HUES6 (cell line): ENCODE results near the gene LMNA.

ENCODE experiments used
- H3K27ac ChIP-seq: 2 replicates; pipeline ENCODE4 v1.7.0; 2013; ENCODE audit warnings: low read depth, mild to moderate bottlenecking, low read length, inconsistent platforms
- H3K27me3 ChIP-seq: 2 replicates; pipeline ENCODE4 v1.6.1; 2013; ENCODE audit warnings: low read length; ENCODE audit not compliant: control insufficient read depth, insufficient read depth
- H3K36me3 ChIP-seq: 2 replicates; pipeline ENCODE4 v1.6.1; 2013; ENCODE audit warnings: low read length; ENCODE audit not compliant: control insufficient read depth, insufficient read depth
- H3K4me1 ChIP-seq: 2 replicates; pipeline ENCODE4 v1.6.1; 2013; ENCODE audit warnings: low read length; ENCODE audit not compliant: control insufficient read depth, insufficient read depth
- H3K4me3 ChIP-seq: 2 replicates; pipeline ENCODE4 v1.5.1; 2013; ENCODE audit warnings: low read depth, low read length
- H3K9ac ChIP-seq: one replicate; pipeline ENCODE4 v1.6.1; 2013; ENCODE audit warnings: mild to moderate bottlenecking, low read length
- H3K9me3 ChIP-seq: 2 replicates; pipeline ENCODE4 v1.6.1; 2013; ENCODE audit warnings: low read depth, low read length; ENCODE audit not compliant: control insufficient read depth, insufficient read depth

LMNA gene

DNA sequence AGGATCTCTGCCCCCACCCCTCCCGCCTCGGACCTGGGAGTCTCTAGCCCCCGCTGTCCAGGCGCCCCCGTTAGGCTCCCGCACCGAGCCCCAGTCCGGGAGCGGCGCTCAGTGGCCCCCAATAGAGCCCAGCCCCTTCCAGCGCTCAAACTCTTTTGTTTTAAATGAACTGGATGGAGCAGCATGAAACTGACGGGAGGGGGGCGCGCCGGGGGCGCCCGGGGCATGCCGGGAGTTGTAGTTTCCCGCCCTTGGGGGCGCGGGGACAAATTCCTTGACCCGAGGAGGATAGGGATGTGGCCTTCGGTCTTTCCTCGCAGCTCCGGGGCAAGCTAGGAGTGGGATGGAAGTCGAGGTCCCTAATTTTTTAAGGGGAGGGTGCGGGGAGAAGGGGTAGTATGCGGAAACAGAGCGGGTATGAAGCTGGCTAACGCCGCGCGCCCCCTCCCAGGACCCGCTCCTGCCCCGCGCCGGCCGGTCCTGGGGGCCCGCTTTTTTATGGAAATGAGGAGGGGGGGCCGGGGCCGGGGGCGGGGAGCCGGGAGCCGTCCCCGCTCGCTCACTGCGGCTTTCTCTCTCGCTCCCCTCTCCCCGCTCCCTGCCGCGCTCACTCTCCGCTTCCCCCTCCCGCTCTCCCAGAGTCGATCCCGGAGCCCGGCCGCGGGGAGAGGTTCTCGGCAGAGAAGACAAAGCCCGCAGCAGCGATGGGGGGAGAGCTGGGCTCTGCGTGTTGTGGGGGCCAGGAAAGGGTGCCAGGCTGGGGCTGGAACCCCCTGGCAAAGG lies 32.0 kb upstream of the LMNA start, which contains the start of gene MEX3A:
Gene MEX3A (minus strand): TSS at position 157 of the 783 bp plus-strand sequence. CDS start 467 bp downstream, outside the sequence.
- Histone ChIP-seq H3K4me3 (peak within 1 kb of the TSS; percentile 81), H3K36me3 (peaks cover 2% of the 10 kb centered on the region; the same call in 1 of the 2 replicates), H3K9me3 (no peaks in the 10 kb centered on the region), H3K27ac (peak within 1 kb of the TSS; percentile 84), H3K27me3 (no peaks in the 10 kb centered on the region), H3K4me1 (peaks cover 42% of the 10 kb centered on the region), H3K9ac (peak within 1 kb of the TSS; percentile 94)

DNA sequence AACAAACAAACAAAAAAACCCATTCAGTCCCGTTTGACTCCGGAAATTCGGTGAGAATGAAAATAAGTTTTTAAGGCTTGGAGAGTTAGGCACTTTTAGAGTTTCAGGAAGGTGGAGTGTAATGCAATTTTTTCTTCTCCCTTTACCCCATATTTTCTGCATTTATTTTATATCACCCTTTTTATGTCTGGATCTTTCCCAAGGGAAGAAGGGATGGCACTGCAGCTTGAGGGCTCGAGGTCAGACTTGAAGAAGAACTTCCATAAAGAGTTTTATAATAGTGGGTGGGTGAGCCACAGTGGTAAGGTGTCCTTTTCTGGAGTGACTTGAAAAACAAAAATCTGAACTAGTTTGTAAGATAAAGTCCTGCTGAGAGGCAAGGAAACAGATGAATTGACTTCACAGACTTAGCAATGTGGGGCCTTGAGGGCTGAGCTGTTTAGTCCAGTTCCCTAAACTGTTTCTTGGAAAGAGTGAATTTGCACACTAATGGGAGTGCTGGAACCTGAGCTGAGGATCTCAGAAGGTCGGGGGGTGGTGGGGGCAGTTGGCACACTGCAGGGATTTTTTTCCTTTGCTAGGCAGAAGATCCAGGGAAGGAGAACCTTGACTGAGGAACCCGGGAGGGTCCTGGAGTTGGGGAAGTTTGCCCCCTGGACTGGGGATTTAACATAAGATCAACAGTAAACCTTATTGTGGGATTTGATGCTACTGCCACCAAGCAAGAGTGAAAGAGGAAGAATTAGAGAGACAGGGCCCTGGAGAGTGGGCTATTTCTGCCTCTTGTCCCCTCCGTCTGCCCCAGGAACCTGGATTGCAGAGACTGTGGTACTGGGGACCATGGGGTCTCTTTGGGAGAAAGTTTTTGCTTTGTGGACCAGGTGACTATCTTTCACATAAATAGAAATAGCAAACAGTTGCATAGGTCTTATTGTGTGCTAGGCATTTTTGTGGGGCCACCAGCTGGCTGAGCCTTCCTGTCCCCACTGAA lies 30.4 kb upstream of the LMNA start:
- Histone ChIP-seq H3K36me3 (no peaks in the 10 kb centered on the region), H3K4me1 (peaks cover 27% of the 10 kb centered on the region), H3K27me3 (no peaks in the 10 kb centered on the region), H3K4me3 (peak overlapping the region; percentile 81), H3K9ac (peak overlapping the region; percentile 79), H3K9me3 (no peaks in the 10 kb centered on the region), H3K27ac (no peak overlapping the region)

DNA sequence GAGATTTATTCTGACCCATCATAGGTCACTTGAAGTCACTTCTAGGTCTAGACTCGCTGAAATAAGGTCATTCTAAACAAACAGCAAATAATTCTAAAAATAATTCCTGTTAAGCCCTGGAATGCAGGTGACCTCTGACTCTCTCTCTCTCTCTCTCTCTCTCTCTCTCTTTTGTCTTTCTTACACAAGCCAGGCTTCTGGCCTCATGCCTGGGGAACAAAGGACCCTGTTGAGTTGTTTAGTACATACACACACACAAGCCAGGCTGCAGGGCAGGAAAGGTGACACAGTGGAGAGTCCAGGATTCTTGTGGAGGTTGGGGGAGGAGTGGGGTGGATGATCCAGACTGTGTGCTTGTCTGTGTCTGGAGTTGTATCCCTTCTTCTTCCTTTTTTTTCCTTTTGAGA lies 28.3 kb upstream of the LMNA start:
- Histone ChIP-seq H3K36me3 (no peaks in the 10 kb centered on the region), H3K9me3 (no peaks in the 10 kb centered on the region), H3K9ac (no peak overlapping the region), H3K4me3 (no peak overlapping the region), H3K4me1 (peaks cover 28% of the 10 kb centered on the region), H3K27me3 (no peaks in the 10 kb centered on the region), H3K27ac (no peak overlapping the region)

DNA sequence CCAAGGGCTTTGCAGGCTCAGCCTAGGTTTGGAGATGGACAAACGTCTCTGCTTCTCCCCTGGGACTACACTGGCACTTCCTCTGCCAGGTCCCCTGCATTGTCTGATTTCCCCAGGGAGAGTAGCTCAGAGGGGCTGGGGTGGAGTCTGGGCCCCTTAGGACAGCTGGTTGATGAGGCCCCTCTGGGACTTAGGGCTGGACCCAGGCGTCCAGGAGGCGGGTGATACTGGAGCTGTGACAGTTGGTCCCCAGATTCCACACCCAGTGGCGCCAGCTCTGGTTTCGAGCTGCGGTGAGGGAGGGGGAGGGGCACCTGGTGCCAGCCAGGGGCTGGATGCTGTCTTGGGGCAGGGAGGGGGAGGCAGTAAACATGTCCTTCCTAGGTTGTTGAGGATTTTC lies 24.8 kb upstream of the LMNA start:
- Histone ChIP-seq H3K36me3 (peaks cover 13% of the 10 kb centered on the region), H3K27ac (no peak overlapping the region), H3K4me3 (no peak overlapping the region), H3K27me3 (no peaks in the 10 kb centered on the region), H3K9ac (no peak overlapping the region), H3K9me3 (no peaks in the 10 kb centered on the region), H3K4me1 (peaks cover 23% of the 10 kb centered on the region)

DNA sequence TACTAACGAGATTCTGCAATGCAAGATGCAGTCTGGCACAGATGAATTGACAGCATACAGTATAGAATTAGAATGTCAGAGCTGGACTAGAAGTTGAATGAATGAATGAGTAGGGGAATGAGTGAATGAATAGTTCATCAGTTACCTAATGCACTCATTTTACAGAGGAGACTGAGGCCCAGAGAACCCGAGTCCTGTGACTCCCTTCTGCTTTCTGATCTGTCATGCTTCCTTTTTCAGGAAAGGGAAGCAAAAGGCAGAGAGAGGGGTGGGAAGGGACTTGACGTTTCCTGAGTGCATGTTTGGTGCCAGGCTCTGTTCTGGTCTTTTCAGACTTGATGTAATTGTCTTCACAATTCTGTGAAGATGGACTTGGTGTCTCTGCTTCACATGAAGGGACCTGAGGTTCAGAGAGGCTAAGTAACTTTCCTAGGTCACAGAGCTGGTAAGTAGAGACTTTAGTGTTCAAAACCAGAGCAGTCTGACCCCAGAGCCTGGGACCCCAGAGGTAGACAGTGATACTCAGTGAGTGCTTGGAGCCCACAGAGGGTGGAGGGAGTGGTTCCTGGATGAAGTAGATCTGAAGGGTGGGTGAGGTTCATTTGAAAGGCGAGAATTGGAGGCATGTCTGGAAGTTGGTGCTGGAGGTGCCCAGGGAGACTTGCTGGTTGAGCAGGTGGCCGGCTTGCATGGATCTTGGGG lies 24.2 kb upstream of the LMNA start:
- H3K36me3 ChIP-seq: peaks cover 13% of the 10 kb centered on the region
- H3K27me3 ChIP-seq: no peaks in the 10 kb centered on the region
- no peak overlapping the region for H3K4me3 ChIP-seq
- H3K9ac ChIP-seq: no peak overlapping the region
- no peak overlapping the region for H3K27ac ChIP-seq
- no peaks in the 10 kb centered on the region for H3K9me3 ChIP-seq
- H3K4me1 ChIP-seq: peaks cover 17% of the 10 kb centered on the region

DNA sequence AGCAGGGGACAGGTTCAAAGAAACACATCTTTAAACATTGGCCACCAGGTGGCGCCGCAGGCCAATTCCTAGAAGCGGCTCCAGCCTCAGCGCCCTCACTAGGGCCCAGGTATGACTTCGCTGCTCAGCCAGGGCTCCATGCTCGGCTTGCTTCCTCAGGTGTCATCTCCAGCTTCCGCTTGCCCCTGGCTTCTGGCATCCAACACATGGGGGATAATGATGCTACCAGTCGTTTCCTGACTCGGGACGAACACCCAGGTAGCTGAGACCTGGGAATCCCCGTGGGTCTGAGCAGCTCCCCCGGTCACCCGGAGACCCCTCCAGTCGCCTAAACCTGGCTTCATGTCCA lies 23.7 kb upstream of the LMNA start:
- Histone ChIP-seq H3K27me3 (no peaks in the 10 kb centered on the region), H3K36me3 (peaks cover 13% of the 10 kb centered on the region), H3K27ac (no peak overlapping the region), H3K4me1 (peaks cover 16% of the 10 kb centered on the region), H3K9me3 (no peaks in the 10 kb centered on the region), H3K4me3 (no peak overlapping the region), H3K9ac (no peak overlapping the region)

DNA sequence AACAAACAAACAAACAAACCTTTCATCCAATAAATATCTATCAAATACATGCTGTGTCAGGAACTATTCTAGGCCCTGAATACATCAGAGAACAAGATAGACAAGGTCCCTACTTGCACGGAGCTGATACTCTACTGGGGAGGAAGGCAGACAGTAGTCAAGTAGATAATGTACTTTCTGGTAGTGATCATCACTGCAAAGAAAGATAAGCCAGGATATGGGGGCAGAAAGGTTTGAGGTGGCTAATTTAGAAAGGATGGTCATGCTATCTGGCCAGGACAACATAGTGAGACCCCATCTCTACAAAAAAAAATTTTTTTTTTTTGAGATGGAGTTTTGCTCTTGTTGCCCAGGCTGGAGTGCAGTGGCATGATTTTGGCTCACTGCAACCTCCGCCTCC lies 22.9 kb upstream of the LMNA start:
- Histone ChIP-seq H3K27ac (no peak overlapping the region), H3K9ac (no peak overlapping the region), H3K4me1 (peaks cover 18% of the 10 kb centered on the region), H3K36me3 (peaks cover 13% of the 10 kb centered on the region), H3K9me3 (no peaks in the 10 kb centered on the region), H3K4me3 (no peak overlapping the region), H3K27me3 (no peaks in the 10 kb centered on the region)

DNA sequence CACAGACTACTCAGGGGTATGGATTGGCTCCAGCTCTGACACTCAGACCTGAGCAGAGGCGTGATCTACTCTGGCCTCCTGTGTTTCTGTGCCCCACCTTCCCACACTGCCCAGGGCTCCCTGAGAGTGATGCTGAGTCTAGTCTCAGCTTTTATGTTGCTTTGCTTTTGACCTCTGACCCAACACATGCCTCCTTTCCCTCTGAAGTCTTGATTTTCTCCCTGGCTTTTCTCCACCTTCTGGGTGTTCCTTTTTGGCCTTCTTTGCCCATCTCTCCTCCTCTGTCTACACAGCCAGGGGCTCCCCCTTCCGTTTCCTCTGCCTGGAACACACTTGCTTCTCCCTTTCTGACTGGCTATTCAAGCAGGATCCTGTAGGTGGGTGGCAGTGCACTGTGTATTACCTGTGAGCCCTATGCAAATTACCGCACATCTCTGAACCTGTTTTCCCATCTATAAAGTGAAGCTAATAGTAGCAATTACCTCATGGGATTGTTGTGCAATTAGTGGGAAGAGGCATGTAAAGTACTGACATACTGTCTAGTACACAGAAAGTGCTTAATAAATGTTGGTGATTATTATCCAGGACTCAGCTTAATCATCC lies 18.5 kb upstream of the LMNA start:
- Histone ChIP-seq H3K27me3 (no peaks in the 10 kb centered on the region), H3K4me3 (no peak overlapping the region), H3K27ac (no peak overlapping the region), H3K4me1 (peaks cover 29% of the 10 kb centered on the region; the same call in 1 of the 2 replicates), H3K9me3 (no peaks in the 10 kb centered on the region), H3K9ac (peak overlapping the region; percentile 19), H3K36me3 (peaks cover 13% of the 10 kb centered on the region)

DNA sequence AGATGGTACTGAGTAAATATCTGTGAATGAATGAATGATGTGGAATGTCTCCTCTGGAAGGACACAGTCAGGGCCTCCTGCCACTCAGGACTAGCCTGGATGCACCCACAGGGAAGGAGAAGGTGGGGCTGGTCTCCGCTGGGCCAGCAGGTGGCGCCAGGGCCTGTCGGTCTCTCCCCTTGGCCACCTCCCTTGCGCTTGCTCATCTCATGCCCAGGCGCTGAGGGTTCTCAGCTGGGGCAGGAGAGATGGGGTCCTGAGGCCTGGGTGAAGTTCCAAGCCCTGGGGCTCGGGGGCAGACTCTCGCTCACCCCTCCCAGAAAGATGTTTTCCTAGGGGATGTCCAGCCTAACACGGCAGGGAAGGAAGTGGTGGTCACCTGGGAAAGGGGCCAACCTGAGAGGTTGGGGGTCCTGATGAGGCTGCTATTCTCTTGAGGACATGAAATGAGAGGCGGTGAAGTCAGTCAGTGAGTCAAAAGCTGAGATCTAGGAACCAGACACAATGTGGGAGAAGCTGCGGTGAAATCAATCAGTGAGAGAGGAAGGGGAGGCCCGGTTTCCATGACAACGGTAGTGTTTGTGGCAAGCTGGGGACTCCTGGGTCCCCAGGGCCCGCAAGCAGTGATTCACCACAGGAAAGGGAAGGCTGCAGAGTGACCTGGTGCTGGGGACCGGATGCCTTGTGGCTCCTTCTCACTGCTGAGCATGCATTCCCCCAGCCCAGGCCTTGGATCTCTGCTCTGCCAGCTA lies 17.7 kb upstream of the LMNA start:
- Histone ChIP-seq H3K27me3 (no peaks in the 10 kb centered on the region), H3K36me3 (peaks cover 9% of the 10 kb centered on the region), H3K4me3 (no peak overlapping the region), H3K27ac (no peak overlapping the region), H3K9me3 (no peaks in the 10 kb centered on the region), H3K4me1 (peaks cover 34% of the 10 kb centered on the region; the same call in 1 of the 2 replicates), H3K9ac (peak overlapping the region; percentile 14)
